Retina (tissue), 1 donor: ENCODE measurements around the gene ZNF600.
"Not testable (repeated sequence)": the region's sequence is repeated elsewhere in the genome, so short reads cannot be mapped to it uniquely, and the experiment has no call there.

Experiments used
- DNase-seq: peaks from one replicate; pipeline ENCODE4 v3.0.0-alpha.2; 2016

The ZNF600 gene

DNA sequence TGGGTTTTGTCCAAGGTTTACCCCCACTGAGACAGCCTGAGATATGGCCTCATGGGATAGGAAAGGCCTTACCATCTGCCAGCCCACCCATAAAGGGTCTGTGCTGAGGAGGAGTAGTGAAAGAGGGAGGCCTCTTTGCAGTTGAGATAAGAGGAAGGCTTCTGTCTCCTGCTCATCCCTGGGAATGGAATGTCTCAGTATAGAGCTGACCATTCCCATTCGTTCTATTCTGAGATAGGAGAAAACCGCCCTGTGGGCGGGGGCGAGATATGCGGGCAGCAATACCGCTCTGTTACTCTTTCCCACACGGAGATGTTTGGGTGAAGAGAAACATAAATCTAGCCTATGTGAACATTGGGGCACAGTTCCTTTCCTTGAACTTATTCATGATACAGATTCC is 45.2 kb downstream of the ZNF600 start:
- DNase-seq: not testable (repeated sequence)

- no peak for DNase-seq
Measured at GRCh38 chr19:52739576-52739975, 47.0 kb downstream of the ZNF600 start.

- peak; percentile 17 for DNase-seq
Measured at GRCh38 chr19:52735734-52736133, 50.9 kb downstream of the ZNF600 start.

DNA sequence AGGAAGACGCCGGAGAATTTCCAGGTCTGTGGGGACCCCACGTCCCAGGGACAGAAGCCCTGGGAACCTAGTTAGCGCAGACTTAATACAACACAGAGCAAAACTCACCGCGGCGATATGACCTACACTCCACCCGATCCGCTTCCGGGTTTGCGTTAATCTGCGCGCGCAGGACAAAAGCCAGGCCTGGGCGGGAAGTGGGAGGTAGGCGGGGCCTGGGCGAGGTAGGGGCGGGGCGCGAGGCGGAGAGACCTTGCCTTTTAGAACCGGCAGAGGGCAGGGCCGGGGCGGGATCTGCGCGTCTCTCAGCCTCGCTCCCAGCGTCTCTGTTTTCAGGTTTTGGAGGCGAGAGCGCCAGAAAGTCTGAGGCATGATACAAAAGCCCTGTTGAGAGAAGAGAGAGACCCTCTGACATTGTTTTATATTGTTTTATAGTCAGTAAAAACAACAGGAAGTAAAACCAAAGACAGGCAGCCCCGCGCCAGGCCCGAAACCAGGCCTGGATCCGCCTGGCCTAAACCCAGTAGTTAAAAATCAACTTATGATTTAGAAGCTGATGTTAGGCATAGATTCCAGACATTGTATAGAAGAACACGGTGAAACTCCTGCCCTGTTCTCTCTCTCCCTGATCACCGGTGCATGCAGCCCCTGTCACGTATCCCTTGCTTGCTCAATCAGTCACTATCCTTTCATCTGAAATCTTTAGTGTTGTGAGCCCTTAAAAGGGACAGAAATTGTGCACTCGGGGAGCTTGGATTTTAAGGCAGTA is 51.5 kb downstream of the ZNF600 start, which contains the start of gene ZNF611:
ZNF611 (minus strand) TSS at position 152 of the 769 bp plus-strand sequence. CDS start 19,150 bp downstream, outside the sequence.
- DNase-seq: peak; percentile 96

DNA sequence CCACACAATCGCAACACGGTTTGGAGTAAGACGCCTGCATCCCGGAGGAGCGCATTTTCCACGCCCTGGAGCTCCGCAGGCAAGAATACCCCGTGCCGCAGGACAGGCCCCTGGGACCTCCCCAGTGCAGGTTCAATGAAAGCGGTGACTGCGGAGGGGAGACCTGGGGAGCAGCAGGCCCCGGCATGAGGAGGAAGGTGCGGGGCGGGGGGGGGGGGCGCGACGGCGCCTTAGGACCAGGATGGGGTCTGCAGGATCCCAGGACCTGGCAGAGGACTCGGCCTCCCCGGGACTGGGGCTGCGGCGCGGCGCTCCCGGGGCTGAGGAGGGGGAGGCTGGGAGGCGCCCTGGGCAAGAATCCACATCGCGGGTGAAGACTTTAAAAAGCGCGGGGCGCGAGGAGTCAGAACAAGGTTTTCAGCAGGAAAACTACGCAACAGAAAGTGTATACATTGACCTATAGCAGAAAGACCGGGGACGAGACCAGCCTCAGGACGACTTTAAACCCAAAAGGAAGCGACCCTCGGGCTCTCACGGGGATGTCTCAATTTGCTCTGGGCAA is 52.2 kb downstream of the ZNF600 start:
- no peak for DNase-seq

DNA sequence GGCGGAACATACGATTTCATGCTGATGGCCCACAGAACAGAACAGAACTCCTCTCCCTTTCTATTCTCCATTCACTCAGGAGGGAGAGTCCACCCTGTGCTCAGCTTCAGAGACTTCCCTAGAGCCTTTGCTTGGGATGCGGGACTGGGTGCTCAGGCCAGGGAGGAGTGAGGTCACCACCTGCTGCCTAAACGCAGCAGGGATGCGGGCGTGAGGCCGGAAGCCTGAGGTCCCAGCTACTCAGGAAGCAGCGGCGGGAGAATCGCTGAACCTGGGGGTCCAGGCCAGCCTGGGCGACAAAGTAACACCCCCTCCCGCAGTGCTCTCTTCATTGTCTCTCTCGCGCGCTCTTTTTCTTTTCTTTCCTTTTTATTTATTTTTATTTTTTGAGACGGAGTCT is 60.5 kb downstream of the ZNF600 start:
- not testable (repeated sequence) for DNase-seq

DNA sequence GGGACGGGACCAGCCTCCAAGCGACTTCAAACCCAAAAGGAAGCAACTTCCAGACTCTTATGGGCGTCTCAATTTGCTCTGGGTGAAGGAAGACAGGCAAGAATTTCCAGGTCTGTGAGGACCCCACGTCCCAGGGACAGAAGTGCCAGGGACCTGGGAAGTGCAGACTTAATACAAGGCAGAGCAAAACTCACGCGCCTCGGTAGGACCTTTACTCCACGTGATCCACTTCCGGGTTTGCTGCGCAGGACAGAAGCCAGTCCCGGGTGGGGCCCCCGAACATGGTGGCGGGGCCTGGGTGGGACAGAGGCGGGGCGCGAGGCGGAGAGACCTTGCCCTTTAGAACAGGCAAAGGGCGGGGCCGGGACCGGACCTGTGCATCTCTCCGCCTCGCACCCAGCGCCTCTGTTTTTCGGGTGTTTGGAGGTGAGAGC is 61.0 kb downstream of the ZNF600 start:
- no peak for DNase-seq

GRCh38 chr19:52724701-52725514 is 61.7 kb downstream of the ZNF600 start:
- DNase-seq: no peak

GRCh38 chr19:52723907-52724598 is 62.5 kb downstream of the ZNF600 start:
- not testable (repeated sequence) for DNase-seq

GRCh38 chr19:52722062-52723003 is 64.3 kb downstream of the ZNF600 start:
- no peak for DNase-seq

DNA sequence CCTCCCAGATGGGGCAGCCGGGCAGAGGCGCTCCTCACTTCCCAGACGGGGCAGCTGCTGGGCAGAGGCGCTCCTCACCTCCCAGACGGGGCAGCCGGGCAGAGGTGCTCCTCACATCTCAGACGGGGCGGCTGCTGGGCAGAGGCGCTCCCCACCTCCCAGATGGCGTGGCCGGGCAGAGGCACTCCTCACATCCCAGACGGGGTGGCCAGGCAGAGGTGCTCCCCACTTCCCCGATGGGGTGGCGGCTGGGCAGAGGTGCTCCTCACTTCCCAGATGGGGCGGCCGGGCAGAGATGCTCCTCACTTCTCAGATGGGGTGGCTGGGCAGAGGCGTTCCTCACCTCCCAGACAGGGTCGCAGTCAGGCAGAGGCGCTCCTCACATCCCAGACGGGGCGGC is 66.0 kb downstream of the ZNF600 start:
- not testable (repeated sequence) for DNase-seq

GRCh38 chr19:52716522-52716921 is 70.1 kb downstream of the ZNF600 start:
- no peak for DNase-seq

DNA sequence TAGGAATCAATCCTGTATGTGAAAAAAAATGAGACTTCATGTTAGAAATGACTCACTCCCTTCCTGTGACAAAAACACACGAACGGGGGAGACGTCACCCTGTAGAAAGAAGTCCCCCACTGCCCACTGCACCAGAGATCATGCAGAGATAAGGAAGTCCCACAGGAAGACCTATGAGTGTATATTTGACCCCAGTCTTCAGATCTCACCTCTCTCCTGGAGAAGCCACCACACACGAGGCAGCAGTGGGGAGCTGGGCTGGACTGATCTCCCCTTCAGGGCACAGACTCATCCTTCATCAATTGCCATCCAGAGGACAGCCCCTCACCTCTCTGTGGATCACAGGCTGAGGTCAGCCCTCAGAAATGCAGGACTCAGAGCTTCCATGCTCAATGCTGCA is 70.7 kb downstream of the ZNF600 start:
- not testable (repeated sequence) for DNase-seq

- not testable (repeated sequence) for DNase-seq
Measured at GRCh38 chr19:52715330-52715729, 71.3 kb downstream of the ZNF600 start.
